HepG2 (cell line): Measurements from ENCODE around the gene PIK3C3. TPM values are rescaled to one million over a fixed set of nuclear protein-coding genes. Genes with fewer than 3 reads are reported as not detected.

Experiments used
- ATAC-seq: fragments of 200-7000 bp; cut with Tn5 transposase; 3 replicates; pipeline ENCODE4 v1.9.1; 2020; ENCODE audit warnings: mild to moderate bottlenecking, moderate library complexity
- BruUV-seq: library from RNA; stranded (reverse); fragments of 400-500 nt; replicated peaks from 2 replicates; lab custom pipeline; 2021; lab: Mats Ljungman, UMichigan
- CTCF ChIA-PET: fragments of 300-600 bp; formaldehyde crosslinking; extraction: SDS; loops from one replicate; lab custom pipeline; 2021; ENCODE audit warnings: low total read pairs, inconsistent platforms, low intra/inter-chr PET ratio; lab: Yijun Ruan, JAX
- POLR2A ChIA-PET: fragments of 350-600 bp; sonication (Branson Sonifier 250); formaldehyde crosslinking; loops from one replicate; lab custom pipeline; 2020; ENCODE audit warnings: antibody characterized with exemption, inconsistent platforms; lab: Yijun Ruan, JAX
- DNase-seq: peaks from one replicate; pipeline ENCODE4 v3.0.0-alpha.2; 2015; ENCODE audit warnings: low spot score
- FAIRE-seq: peaks from 3 replicates; lab custom pipeline; 2011; peaks lifted over from hg19 to GRCh38; lab: Jason Lieb, UNC
- H2AFZ ChIP-seq: one replicate; pipeline ENCODE4 v1.6.1; 2011; ENCODE audit warnings: low read length, inconsistent platforms
- H3K27ac ChIP-seq: fragments of 300-600 bp; 3 replicates; pipeline ENCODE4 v1.8.0; 2011; ENCODE audit warnings: mixed run types, mild to moderate bottlenecking, mixed read lengths, low read length, inconsistent platforms; ENCODE audit not compliant: insufficient read depth; ENCODE audit errors: extremely low read length
- H3K27me3 ChIP-seq, 2 experiments: fragments of 200-600 bp in 1 of 2; 2 replicates in 1 of 2; 3 replicates in 1 of 2; pipeline versions ENCODE4 v1.6.0 to v1.8.0; 2011; ENCODE audit warnings: low read length in 2 of 2, mild to moderate bottlenecking in 2 of 2, moderate library complexity in 2 of 2, inconsistent platforms in 1 of 2; ENCODE audit not compliant: insufficient read depth in 2 of 2, control insufficient read depth in 1 of 2
- H3K36me3 ChIP-seq, 2 experiments: fragments of 200-600 bp in 1 of 2; replicated peaks in 1 of 2; 2 replicates in 1 of 2; 3 replicates in 1 of 2; pipeline versions ENCODE4 v1.5.1 to v1.8.0; 2011; ENCODE audit warnings: low read length in 2 of 2, inconsistent platforms in 1 of 2; ENCODE audit not compliant: insufficient read depth in 2 of 2, control insufficient read depth in 1 of 2
- H3K4me1 ChIP-seq: 2 replicates; pipeline ENCODE4 v1.5.1; 2012; ENCODE audit warnings: low read length, inconsistent platforms; ENCODE audit not compliant: insufficient read depth
- H3K4me2 ChIP-seq: 2 replicates; pipeline ENCODE4 v1.6.0; 2011; ENCODE audit warnings: low read depth, low read length, inconsistent platforms
- H3K4me3 ChIP-seq, 3 experiments: fragments of 200-600 bp in 1 of 3; sonication (generic), shearing (Covaris generic) in 1 of 3; replicated peaks in 1 of 3; 2 replicates each; pipeline ENCODE4 v1.5.1; 2011 to 2016; ENCODE audit warnings: low read length in 3 of 3, inconsistent platforms in 2 of 3, low read depth in 2 of 3, mild to moderate bottlenecking in 2 of 3, control low read depth in 1 of 3, mixed read lengths in 1 of 3; ENCODE audit not compliant: insufficient read depth in 1 of 3
- H3K79me2 ChIP-seq: one replicate; pipeline ENCODE4 v1.6.1; 2011; ENCODE audit warnings: low read length, inconsistent platforms; ENCODE audit not compliant: insufficient read depth
- H3K9ac ChIP-seq: 2 replicates; pipeline ENCODE4 v1.6.0; 2011; ENCODE audit warnings: mild to moderate bottlenecking, low read depth, low read length, inconsistent platforms; ENCODE audit not compliant: insufficient read depth
- H3K9me3 ChIP-seq: 2 replicates; pipeline ENCODE4 v1.5.1; 2012; ENCODE audit warnings: mild to moderate bottlenecking, low read length
- H4K20me1 ChIP-seq: 2 replicates; pipeline ENCODE4 v1.6.0; 2011; ENCODE audit warnings: inconsistent platforms, mild to moderate bottlenecking, low read length, moderate library complexity; ENCODE audit not compliant: insufficient read depth
- HCFC1 ChIP-seq: fragments of 150-350 bp; IDR thresholded peaks from 2 replicates; pipeline ENCODE4 v1.6.1; 2014; ENCODE audit warnings: low read depth, low read length
- HIVEP1 ChIP-seq: sonication (generic); formaldehyde crosslinking; IDR thresholded peaks from 2 replicates; pipeline ENCODE4 v1.4.0; 2020; ENCODE audit warnings: mild to moderate bottlenecking, missing genetic modification reagents
- KDM2A ChIP-seq: sonication (generic); formaldehyde crosslinking; IDR thresholded peaks from 2 replicates; pipeline ENCODE4 v1.4.0; 2020; ENCODE audit warnings: low read depth, missing genetic modification reagents, borderline replicate concordance
- MED8 ChIP-seq: sonication (generic); formaldehyde crosslinking; IDR thresholded peaks from 2 replicates; pipeline ENCODE4 v1.8.1; 2023; ENCODE audit warnings: mild to moderate bottlenecking, missing genetic modification reagents; ENCODE audit not compliant: insufficient replicate concordance
- NFYB ChIP-seq: sonication (generic); formaldehyde crosslinking; IDR thresholded peaks from 2 replicates; pipeline ENCODE4 v1.4.0; 2020; ENCODE audit warnings: missing genetic modification reagents
- POGK ChIP-seq: sonication (generic); formaldehyde crosslinking; conservative IDR thresholded peaks from 2 replicates; pipeline ENCODE4 v1.8.0; 2022; ENCODE audit warnings: mild to moderate bottlenecking, moderate library complexity, missing genetic modification reagents
- RBM22 ChIP-seq: fragments of 200-400 bp; formaldehyde crosslinking; optimal IDR thresholded peaks from 2 replicates; pipeline ENCODE3; 2017; ENCODE audit warnings: mild to moderate bottlenecking, low read length, moderate library complexity
- TMF1 ChIP-seq: sonication (generic); formaldehyde crosslinking; IDR thresholded peaks from 2 replicates; pipeline ENCODE4 v1.8.1; 2022; ENCODE audit warnings: low read depth, missing genetic modification reagents
- ZBTB34 ChIP-seq: sonication (generic); formaldehyde crosslinking; IDR thresholded peaks from 2 replicates; pipeline ENCODE4 v1.8.0; 2022; ENCODE audit warnings: mild to moderate bottlenecking, missing genetic modification reagents
- ZFP1 ChIP-seq: IDR thresholded peaks from 2 replicates; pipeline ENCODE4 v1.6.1; 2016
- ZNF451 ChIP-seq: sonication (generic); formaldehyde crosslinking; IDR thresholded peaks from 2 replicates; pipeline ENCODE4 v1.5.0; 2020; ENCODE audit warnings: mild to moderate bottlenecking, missing genetic modification reagents
- ZNF670 ChIP-seq: sonication (generic); formaldehyde crosslinking; IDR thresholded peaks from 2 replicates; pipeline ENCODE4 v1.8.0; 2022; ENCODE audit warnings: mild to moderate bottlenecking, missing genetic modification reagents, borderline replicate concordance
- WGBS: methylation state at CpG from one replicate; pipeline ENCODE4 v1.1.6; 2017; ENCODE audit warnings: low lambda C conversion rate; 5-methylcytosine and 5-hydroxymethylcytosine counted together
- in situ Hi-C: cut with HindIII; loops from 2 replicates; pipeline ENCODE4 v1.10.0; 2017; ENCODE audit warnings: low pct_unique_long_range_greater_than_20kb; ENCODE audit not compliant: extremely low pct_ligation_motif_present
- intact Hi-C: fragments of 100-400 bp; cut with micrococcal nuclease; formaldehyde crosslinking; loops from one replicate; pipeline ENCODE4 v1.10.0; 2022; ENCODE audit not compliant: unreplicated experiment
- polyA plus RNA-seq, 8 experiments: library from polyadenylated mRNA; depleted of rRNA in 3 of 8; stranded (reverse) in 7 of 8; unstranded in 1 of 8; fragments of >200 nt; fragmentation: Illumina TruSeq in 4 of 8; extraction: Trizol in 4 of 8; gene quantifications; 2 replicates each; pipeline versions ENCODE4 v1.2.1 to v1.2.3, GENCODE V29; 2011 to 2016; ENCODE audit warnings: low read depth in 4 of 8, missing spikeins in 1 of 8, mixed read lengths in 1 of 8; ENCODE audit not compliant: insufficient read depth in 1 of 8
- total RNA-seq, 5 experiments: library from RNA; depleted of rRNA; stranded (reverse); fragments of >200 nt; fragmentation: Illumina TruSeq; extraction: Trizol; gene quantifications; 2 replicates each; pipeline ENCODE4 v1.2.3, GENCODE V29; 2016; ENCODE audit warnings: low read depth in 1 of 5
- TF ChIP-seq, protein P1 (sequence below): sonication (generic); formaldehyde crosslinking; IDR thresholded peaks from 2 replicates; pipeline ENCODE4 v1.8.0; 2022; ENCODE audit warnings: missing genetic modification reagents, mild to moderate bottlenecking, borderline replicate concordance
- TF ChIP-seq, protein P2 (sequence below): sonication (generic); formaldehyde crosslinking; IDR thresholded peaks from 2 replicates; pipeline ENCODE4 v1.5.0; 2020; ENCODE audit warnings: mild to moderate bottlenecking, missing genetic modification reagents, borderline replicate concordance
- TF ChIP-seq, protein P3 (sequence below): IDR thresholded peaks from 2 replicates; pipeline ENCODE4 v1.6.1; 2012; ENCODE audit warnings: low read depth, low read length, improper control_type of control experiment

PIK3C3 gene
- total and polyA plus RNA-seq, 2 of the 13 experiments (the other 11 are each of a cell fraction or from before 2014, with no cell fraction given) = 42.8 to 46.4 TPM

- FAIRE-seq = no peak
Observed at GRCh38 chr18:41921770-41922169, 33.3 kb upstream of the PIK3C3 start.

More at GRCh38 chr18:41921770-41922169, 33.3 kb upstream of the PIK3C3 start:
- Histone ChIP-seq H3K9ac (no peak overlapping the region), H3K27ac (no peak overlapping the region), H3K4me2 (no peak overlapping the region), H4K20me1 (no peaks in the 10 kb centered on the region), H2AFZ (no peak overlapping the region), H3K27me3 (peaks cover 0 to 5% of the 10 kb centered on the region in 2 experiments; a peak in 1 of 5 replicates), H3K36me3 (no peaks in the 10 kb centered on the region), H3K4me3 (no peak overlapping the region), H3K9me3 (no peaks in the 10 kb centered on the region), H3K4me1 (no peaks in the 10 kb centered on the region), H3K79me2 (no peaks in the 10 kb centered on the region)
- ATAC-seq = no peak
- TF ChIP-seq RBM22 (no peak), ZNF451 (CRISPR knock-in tag) (no peak), ZFP1 (CRISPR knock-in tag) (no peak), KDM2A (CRISPR knock-in tag) (no peak), ZBTB34 (CRISPR knock-in tag) (no peak), HCFC1 (no peak), MED8 (no peak), TMF1 (CRISPR knock-in tag) (no peak), POGK (CRISPR knock-in tag) (no peak), NFYB (CRISPR knock-in tag) (no peak), HIVEP1 (CRISPR knock-in tag) (no peak), ZNF670 (CRISPR knock-in tag) (no peak)
- TF ChIP-seq, protein P1, sequence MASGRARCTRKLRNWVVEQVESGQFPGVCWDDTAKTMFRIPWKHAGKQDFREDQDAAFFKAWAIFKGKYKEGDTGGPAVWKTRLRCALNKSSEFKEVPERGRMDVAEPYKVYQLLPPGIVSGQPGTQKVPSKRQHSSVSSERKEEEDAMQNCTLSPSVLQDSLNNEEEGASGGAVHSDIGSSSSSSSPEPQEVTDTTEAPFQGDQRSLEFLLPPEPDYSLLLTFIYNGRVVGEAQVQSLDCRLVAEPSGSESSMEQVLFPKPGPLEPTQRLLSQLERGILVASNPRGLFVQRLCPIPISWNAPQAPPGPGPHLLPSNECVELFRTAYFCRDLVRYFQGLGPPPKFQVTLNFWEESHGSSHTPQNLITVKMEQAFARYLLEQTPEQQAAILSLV (CRISPR knock-in tag) = no peak
- TF ChIP-seq, protein P2, sequence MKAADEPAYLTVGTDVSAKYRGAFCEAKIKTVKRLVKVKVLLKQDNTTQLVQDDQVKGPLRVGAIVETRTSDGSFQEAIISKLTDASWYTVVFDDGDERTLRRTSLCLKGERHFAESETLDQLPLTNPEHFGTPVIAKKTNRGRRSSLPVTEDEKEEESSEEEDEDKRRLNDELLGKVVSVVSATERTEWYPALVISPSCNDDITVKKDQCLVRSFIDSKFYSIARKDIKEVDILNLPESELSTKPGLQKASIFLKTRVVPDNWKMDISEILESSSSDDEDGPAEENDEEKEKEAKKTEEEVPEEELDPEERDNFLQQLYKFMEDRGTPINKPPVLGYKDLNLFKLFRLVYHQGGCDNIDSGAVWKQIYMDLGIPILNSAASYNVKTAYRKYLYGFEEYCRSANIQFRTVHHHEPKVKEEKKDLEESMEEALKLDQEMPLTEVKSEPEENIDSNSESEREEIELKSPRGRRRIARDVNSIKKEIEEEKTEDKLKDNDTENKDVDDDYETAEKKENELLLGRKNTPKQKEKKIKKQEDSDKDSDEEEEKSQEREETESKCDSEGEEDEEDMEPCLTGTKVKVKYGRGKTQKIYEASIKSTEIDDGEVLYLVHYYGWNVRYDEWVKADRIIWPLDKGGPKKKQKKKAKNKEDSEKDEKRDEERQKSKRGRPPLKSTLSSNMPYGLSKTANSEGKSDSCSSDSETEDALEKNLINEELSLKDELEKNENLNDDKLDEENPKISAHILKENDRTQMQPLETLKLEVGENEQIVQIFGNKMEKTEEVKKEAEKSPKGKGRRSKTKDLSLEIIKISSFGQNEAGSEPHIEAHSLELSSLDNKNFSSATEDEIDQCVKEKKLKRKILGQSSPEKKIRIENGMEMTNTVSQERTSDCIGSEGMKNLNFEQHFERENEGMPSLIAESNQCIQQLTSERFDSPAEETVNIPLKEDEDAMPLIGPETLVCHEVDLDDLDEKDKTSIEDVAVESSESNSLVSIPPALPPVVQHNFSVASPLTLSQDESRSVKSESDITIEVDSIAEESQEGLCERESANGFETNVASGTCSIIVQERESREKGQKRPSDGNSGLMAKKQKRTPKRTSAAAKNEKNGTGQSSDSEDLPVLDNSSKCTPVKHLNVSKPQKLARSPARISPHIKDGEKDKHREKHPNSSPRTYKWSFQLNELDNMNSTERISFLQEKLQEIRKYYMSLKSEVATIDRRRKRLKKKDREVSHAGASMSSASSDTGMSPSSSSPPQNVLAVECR (CRISPR knock-in tag) = no peak
- TF ChIP-seq, protein P3, sequence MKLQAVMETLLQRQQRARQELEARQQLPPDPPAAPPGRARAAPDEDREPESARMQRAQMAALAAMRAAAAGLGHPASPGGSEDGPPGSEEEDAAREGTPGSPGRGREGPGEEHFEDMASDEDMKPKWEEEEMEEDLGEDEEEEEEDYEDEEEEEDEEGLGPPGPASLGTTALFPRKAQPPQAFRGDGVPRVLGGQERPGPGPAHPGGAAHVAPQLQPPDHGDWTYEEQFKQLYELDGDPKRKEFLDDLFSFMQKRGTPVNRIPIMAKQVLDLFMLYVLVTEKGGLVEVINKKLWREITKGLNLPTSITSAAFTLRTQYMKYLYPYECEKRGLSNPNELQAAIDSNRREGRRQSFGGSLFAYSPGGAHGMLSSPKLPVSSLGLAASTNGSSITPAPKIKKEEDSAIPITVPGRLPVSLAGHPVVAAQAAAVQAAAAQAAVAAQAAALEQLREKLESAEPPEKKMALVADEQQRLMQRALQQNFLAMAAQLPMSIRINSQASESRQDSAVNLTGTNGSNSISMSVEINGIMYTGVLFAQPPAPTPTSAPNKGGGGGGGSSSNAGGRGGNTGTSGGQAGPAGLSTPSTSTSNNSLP = no peak
- WGBS = 18% methylated on average over 7 of the region's 7 CpGs
- in situ Hi-C loops (loop anchor here (25.0 kb wide), 1 partner anchor 984 kb away; no protein-coding TSS in a partner anchor), intact Hi-C loops (no loop called here)
- BruUV-seq = no TSS peak
- no peak for DNase-seq
- ChIA-PET POLR2A (no interaction called here), CTCF (no interaction called here)
